HG02852 (cell line): ENCODE data around the gene GTF2H2C.
"Not testable (repeated sequence)": the region's sequence is repeated elsewhere in the genome, so short reads cannot be mapped to it uniquely, and the experiment has no call there.

Experiments
- ATAC-seq: cut with Tn5 transposase; IDR thresholded peaks from one replicate; pipeline ENCODE4 v1.9.1; 2021; ENCODE audit warnings: mild to moderate bottlenecking, moderate library complexity; ENCODE audit not compliant: unreplicated experiment

Gene GTF2H2C

DNA sequence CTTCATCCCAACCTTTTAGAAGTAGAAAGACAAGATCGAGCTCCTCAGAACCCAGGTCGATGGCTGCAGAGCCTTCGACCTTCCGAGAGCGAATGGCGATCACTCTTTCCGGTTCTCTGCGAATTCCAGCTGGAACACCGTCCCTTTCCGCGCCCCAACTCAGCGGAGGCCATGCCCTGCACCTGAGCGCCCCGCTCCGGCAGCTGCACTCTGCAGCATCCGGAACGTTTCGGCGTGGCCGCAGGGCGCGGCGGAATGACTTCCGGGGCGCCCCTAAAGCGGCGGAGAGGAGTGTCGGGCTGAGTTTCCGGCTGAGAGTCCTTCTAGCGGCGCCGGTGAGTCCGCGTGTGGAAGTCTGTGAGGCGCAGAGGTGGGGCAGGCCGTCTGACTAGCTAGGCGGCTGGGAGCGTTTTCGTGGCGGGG, at the start of gene GTF2H2C:
TSS of gene GTF2H2C (plus strand) at position 284 of the 423 bp plus-strand sequence. CDS start 4,942 bp downstream, outside the sequence.
- ATAC-seq: peak; percentile 98

DNA sequence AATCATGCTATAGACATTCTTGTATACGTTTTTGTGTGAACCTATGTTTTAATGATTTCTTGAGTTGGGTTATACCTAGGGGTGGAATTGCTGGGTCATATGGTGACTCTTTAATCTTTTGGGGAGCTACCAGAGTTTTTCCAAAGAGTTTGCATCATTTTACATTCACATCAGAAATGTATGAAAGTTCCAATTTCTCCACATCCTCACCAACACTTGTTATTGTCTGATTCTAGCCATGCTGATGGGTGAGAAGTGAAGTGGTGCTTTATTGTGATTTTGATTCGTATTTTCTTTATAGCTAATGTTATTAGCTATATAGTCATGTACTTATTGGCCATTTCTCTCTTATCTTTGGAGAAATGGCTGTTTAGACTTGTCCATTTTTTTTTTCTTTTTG, 49.3 kb upstream of the GTF2H2C start:
- ATAC-seq: no peak

DNA sequence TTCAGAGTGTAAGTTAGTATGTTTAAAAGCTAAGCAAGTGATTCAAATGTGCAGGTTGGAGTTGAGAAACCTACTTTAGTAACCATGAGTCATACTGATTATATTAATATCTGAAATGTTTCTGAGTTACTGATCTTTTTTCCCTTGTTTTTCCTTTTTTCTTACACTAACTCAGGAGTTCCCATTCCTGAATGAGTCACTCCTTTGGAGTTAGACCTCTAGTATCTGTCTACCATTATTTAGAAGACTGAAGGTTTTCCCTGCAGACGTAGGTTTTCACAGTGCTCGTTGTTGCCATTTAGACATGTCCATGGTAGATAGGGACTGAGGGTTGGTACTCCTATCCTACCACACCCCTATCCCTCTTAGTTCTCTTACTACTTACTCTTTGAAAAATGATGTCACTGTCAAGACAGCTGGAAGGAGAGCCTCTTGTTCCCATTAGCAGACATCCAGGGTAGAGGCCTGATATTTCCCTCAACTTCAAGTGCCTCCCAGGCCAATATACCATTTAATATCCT, 47.2 kb upstream of the GTF2H2C start:
- no peak for ATAC-seq

DNA sequence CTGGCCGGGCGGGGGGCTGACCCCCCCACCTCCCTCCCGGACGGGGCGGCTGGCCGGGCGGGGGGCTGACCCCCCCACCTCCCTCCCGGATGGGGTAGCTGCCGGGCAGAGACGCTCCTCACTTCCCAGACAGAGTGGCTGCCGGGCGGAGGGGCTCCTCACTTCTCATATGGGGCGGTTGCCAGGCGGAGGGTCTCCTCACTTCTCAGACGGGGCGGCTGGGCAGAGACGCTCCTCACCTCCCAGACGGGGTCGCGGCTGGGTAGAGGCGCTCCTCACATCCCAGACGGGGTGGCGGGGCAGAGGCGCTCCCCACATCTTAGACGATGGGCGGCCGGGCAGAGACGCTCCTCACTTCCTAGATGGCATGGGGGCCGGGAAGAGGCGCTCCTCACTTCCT, 44.4 kb upstream of the GTF2H2C start:
- not testable (repeated sequence) for ATAC-seq

DNA sequence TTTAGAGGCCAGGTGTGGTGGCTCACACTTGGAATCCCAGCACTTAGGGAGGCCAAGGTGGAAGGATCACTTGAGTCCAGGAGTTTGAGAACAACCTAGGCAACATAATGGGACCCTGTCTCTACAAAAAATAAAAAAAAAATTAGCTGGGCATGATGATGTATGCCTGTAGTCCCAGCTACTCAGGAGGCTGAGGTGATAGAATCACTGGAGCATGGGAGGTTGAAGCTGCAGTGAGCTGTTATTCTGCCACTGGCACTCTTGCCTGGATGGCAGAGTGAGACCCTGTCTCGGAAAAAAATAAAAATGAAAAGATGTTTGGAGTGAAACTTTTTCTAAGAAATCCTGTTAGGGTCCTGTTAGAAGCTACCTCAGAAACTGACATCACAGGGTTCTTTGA, 43.2 kb upstream of the GTF2H2C start:
- ATAC-seq: no peak

DNA sequence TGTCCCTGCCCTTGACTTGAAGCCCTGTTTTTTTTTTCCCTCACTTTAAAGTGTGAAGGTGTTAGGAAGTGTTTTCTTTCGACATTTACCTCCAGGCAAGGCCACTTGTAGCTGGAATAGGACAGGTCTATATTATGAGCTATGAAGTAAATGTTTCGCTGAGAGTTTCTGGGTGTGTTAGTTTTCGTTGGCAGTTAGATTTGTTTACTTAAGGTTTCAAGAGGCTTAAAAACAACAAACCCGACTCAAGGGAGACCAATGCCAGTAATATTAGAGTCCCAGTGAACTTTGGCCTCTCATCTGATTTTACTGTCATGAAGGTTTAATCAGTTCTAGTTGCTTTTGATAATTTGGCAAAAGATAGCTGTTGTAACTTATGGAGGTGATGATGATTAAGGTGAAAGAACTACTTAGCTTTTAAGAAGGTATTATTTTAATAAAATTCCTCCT, 42.2 kb upstream of the GTF2H2C start:
- ATAC-seq: no peak

DNA sequence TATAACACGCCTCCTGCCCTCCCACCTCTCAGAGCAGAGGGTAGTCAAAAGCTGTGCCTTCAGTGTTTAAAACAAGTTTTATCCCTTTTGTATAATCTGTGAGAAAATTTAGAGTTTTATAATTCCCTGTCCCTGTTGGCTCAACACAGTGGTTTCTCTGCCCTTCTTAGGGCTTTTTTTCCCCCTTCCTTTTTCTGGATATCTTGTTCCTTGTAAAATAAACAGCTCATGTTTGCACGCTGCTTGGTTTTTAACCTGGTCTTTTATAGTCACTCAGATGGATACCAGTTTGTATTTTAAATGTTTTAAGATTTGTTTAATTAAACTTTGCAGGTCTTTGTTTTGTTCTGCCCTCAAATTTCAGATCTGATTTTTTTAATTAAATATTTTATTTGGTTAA, 40.7 kb upstream of the GTF2H2C start:
- no peak for ATAC-seq

DNA sequence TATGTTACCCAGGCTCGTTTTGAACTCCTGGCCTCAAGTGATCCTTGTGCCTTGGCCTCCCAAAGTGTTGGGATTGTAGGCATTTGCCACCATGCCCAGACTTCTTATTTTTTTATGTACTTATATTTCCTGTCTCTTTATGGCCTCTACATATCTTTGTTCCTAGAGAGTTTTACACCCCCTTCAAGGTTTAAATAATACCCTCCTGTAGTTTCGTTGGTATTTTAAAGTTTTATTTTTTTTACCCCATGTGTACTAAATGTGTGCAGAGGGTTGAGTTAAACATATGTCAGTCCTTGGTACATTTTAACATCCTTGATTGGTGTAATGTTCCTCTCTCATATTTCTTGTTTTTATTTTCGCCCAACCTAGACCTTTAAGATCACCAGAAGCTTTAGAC, 38.0 kb upstream of the GTF2H2C start:
- ATAC-seq: no peak

DNA sequence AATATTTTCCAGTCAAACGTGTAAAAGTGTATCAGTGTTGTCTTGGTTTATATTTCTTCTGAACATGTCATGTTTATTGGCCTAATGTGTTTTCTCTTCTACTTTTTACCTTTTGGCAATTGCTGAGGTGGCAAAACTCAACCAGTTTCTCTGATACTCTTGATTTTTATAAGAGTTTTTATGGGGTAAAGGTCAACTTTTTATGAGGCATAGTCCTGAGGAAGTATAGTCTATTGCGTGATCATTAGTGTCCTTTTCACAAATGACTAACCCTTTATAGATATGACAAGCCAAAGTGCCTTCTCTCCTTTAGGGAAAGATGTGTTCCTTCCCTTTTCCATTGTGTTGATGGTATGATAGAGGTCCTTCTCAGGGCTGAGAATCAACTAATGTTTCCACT, 34.5 kb upstream of the GTF2H2C start:
- ATAC-seq: no peak

DNA sequence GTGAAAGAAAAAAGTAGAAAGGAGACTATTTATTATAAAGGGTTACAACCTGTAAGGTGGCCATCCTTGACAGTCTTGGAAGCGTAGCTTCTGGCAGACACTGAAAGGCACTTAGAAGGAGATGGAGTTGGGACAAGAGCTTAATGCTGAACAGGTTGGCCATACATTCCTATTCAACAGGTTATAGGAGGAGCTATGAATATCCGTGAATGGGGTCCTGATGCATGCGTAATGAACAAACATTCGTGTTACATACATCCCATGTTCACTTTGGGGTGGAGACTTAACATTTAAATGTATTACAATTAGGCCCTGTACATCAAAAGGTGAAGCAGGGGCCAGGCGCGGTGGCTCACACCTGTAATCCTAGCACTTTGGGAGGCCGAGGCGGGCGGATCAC, 33.3 kb upstream of the GTF2H2C start:
- ATAC-seq: no peak

DNA sequence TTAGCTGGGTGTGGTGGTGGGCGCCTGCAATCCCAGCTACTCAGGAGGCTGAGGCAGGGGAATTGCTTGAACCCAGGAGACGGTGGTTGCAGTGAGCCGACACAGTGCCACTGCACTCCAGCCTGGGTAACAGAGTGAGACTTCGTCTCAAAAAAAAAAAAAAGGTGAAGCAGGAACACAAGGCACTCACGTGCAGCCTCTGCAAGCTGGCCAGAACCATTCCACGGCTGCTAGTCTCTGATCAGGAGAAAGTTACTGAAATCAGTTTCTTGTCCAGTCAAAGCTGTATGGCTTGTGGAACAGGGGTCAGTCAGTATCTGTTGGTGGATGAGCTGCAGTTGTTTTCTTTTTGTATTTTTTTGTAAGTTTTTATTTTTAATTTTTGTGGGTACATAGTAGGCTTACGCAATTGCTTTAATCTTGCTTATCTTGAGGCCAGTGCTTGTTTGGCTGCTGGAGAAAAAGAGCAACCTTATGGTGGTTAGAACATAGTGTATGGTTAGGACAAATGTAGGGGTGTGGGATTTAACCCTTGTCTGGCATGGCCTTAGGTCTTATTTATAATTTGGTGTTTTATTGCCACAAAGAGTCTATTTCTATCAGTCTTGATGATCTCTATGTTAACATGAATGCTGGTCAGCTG, 32.7 kb upstream of the GTF2H2C start:
- no peak for ATAC-seq

DNA sequence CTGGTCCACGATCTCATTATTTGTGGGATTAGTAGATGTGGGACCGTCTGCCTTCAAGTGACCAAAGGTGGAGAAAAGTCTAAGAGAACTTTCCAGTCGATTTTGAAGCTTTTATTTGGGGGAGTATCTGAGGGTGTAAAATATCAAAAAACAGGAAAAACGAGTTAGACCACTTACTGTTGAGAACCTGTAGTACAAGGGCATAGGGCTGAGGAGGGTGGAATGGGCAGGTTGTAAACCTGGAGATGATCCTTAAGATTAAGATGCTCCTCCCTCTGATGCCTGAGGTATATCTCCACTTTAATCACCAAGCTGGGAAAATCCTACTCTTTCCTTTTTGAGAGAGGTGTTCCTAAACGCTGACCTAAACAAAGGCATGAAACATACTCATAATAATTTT, 32.0 kb upstream of the GTF2H2C start:
- no peak for ATAC-seq

DNA sequence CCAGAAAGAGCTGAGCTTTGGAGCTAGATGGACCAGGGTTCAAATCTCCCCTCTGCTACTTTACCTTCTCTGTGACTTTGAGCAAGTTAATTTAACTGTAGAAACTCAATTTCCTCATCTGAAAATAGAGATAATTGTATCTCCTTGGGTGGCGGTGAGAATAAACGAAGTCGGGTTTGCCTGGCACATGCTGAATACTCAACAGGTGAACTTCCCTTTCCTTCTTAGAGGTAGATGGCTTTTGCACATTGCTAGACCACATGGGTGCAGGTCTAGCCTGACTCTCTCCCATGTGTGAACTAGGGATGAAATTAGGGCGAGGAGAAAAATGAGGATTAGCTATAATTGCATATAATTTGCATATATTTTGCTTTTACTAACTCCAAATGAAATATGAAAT, 31.4 kb upstream of the GTF2H2C start:
- ATAC-seq: no peak

DNA sequence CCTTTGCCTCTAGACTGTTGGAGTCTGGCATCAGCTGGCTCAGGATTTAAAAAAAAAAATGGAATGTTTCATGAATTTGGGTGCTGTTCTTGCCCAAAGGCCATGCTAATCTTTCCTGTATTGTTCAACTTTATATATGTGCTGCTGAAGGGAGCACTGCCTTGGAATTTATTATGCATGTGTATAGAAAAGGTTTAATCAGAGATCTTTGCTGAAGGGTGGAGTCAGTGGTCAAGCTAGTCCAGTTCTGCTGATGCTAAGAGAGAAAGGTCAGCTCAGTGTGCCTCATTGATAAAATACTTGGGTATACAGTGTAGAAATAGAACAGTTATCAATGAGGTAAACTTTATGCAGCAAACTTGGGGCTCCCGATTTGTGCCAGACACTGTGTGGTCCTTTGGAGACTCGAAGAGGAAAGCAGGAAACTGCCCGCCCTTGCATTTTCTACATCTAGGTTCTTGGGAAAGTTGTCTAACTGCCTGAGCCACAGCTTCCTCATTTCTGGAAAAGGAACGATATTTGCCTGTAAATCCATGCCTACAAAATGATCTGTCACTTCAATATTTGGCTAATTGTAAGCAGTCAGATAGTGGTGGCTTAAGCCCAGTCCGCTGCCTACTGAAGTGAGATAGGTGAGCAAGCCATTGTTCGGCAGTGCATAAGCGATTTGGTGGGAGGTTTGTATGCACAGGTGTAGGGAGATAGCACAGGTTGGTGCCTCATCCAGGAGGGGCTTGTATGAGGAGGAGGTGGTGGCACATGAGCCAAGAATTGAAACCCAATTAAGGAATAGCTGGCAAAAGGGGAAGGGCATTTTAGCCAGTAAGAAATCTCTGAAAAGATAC, 29.2 kb upstream of the GTF2H2C start:
- ATAC-seq: no peak

DNA sequence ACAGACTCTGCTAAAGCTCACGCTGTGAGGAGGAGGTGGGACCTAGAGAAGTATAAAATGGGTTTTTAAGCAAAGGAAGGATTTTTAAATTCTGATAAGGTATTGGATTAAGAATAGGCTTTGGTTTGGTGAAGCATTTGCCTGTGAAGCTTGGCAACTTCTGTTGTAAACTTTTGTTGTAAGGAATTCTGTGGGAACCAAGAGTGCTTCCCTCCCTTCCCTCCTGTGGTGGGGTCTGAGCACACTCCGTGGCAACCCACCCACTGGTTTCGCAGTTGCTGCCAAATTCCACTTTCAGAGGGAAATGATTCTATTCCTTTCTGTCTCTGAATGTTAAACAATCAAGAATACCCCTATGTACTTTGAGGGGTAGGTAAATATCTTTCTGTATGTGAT, 28.6 kb upstream of the GTF2H2C start:
- ATAC-seq: no peak

DNA sequence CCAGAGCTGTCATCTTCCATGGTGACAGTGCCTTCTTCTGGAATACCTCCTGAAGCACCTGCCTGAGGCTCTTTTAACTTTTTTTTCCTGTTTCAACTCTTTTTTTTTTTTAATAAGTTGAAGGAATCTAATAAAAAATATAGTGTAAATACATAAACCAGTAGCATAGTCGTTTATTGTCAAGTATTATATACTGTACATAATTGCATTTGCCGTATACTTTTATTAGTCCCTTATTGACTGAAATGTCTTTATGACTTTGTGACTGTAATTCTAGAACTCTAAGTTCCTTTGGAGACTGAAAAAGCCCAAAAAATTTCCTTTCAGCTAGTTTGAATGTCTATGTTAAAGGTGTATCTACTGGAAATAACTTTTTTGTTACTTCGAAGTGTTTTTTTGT, 22.1 kb upstream of the GTF2H2C start:
- not testable (repeated sequence) for ATAC-seq

DNA sequence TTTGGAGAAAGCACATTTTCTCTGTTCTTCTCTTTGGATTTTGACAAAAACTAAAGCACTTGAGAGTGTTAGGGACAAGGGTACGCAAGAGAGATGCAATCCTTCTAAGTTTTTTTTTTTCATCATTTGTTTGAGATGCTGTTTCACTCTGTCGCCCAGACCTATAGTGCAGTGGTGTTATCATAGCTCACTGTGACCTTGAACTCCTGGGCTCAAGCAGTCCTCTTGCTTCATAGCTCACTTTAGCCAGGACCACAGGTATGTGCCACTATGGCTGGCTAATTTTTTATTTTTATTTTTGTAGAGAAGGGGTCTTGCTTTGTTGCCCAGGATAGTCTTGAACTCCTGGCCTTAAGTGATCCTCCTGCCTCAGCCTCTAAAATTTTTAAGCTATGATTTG, 21.3 kb upstream of the GTF2H2C start:
- not testable (repeated sequence) for ATAC-seq

DNA sequence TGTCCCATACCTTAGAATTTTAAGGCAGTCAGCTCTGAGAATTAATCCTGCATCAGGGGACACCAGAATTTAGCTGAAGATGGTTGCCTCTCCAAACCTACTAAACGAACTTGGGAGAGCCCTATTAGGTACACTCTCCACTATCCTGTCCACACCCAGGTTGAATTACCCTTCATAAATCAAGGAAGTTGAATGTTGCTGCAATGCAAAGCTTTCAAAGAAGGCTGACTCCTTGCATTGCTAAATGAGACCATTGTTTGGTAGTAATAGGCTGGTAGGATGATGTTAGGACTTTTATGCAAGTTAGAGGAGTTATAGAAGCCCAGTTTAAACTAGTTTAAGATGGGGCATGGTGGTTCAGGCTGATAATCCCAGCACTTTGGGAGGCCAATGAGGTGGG, 18.6 kb upstream of the GTF2H2C start:
- not testable (repeated sequence) for ATAC-seq

DNA sequence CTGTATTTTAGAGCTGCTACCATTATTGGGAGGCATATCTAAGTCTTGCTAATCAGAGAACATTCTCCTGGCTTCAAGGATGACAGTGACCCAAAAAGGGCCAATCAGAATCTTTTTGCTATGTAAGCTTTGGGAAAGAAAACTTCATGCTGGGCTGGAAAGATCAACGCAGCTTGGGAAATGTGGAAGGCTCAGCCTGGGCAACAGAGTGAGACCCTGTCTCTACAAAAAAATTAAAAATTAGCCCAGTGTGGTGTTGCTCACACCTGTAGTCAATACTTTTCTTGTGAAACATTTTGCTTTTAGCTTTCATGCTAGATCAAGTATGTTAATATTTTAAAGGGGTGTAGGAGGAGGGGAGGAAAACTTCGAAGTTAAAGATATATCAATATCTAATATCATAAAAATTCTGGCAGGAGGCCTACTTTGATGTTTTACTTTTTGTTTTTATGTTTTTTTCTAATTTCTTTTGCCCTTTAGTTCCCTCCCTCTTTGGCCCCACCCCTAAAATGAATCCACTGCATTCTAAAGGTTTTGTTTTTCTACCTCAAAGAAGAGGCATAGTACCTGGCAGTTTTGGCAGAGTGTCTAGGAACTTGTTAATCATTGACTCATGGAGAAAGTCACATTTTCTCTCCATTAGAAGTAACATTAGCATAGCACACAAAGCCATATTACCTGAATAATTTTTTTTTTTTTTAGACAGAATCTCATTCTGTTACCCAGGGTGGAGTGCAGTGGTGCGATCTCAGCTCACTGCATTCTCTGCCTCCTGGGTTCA, 17.0 kb upstream of the GTF2H2C start:
- ATAC-seq: not testable (repeated sequence)

DNA sequence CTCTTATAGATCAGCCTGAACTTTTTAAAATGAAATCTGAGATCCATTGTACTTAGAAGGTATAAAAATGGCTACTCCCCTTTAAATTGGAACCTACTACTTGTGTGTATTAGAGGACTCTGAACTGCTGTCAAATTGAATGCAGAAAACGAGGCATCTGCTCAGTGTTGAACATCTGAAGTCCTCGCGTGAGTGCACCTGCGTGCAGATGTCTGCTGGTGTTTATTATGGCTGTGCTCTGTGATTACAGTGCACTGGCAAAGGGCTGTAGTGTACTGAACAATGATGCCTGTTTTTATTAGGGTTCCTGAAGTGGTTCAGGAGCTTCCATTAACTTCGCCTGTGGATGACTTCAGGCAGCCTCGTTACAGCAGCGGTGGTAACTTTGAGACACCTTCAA, 15.4 kb upstream of the GTF2H2C start:
- ATAC-seq: not testable (repeated sequence)
